Lower lobe of right lung (tissue), 2 donors: ENCODE measurements around the gene SAPCD2. TPM values are rescaled to one million over a fixed set of nuclear protein-coding genes. Genes with fewer than 3 reads are reported as not detected.

Source experiments
- ATAC-seq, 2 donors: fragments of 200-7000 bp; cut with Tn5 transposase; one replicate each; pipeline ENCODE4 v1.9.1; 2020 to 2022; ENCODE audit warnings: mild to moderate bottlenecking in 2 of 2, moderate library complexity in 2 of 2
- DNase-seq: peaks from one replicate; pipeline ENCODE4 v3.0.0-alpha.2; 2020
- H3K27ac ChIP-seq: fragments of 200-600 bp; one replicate; pipeline ENCODE4 v1.8.0; 2022
- H3K27me3 ChIP-seq: fragments of 200-600 bp; one replicate; pipeline ENCODE4 v1.8.0; 2022; ENCODE audit warnings: low read depth
- H3K36me3 ChIP-seq: fragments of 200-600 bp; one replicate; pipeline ENCODE4 v1.8.0; 2022; ENCODE audit warnings: mild to moderate bottlenecking
- H3K4me1 ChIP-seq: fragments of 200-600 bp; one replicate; pipeline ENCODE4 v1.8.0; 2022
- H3K4me3 ChIP-seq: fragments of 200-600 bp; one replicate; pipeline ENCODE4 v1.8.0; 2022; ENCODE audit warnings: mild to moderate bottlenecking
- H3K9me3 ChIP-seq: fragments of 200-600 bp; one replicate; pipeline ENCODE4 v1.8.0; 2022
- CTCF ChIP-seq: fragments of 200-600 bp; IDR thresholded peaks from one replicate; pipeline ENCODE4 v1.8.0; 2022; ENCODE audit warnings: antibody characterized with exemption, mild to moderate bottlenecking
- intact Hi-C: fragments of 100-400 bp; cut with DNase I; formaldehyde crosslinking; loops from one replicate; pipeline ENCODE4 v1.11.0; 2022
- total RNA-seq: library from RNA; stranded (reverse); fragmentation: NEBNext Ultra II Directional; extraction: Animal tissue kit (Norgen Biotek cat#: 25700); gene quantifications from one replicate; pipeline ENCODE4 v1.2.1, GENCODE V29; 2021
- donor health status: DM: no; HTN: yes; CAD: no; lungs with severe emphysema.

The SAPCD2 gene
- total RNA-seq, 1 donor from 2014 or later: 0.86 TPM

DNA sequence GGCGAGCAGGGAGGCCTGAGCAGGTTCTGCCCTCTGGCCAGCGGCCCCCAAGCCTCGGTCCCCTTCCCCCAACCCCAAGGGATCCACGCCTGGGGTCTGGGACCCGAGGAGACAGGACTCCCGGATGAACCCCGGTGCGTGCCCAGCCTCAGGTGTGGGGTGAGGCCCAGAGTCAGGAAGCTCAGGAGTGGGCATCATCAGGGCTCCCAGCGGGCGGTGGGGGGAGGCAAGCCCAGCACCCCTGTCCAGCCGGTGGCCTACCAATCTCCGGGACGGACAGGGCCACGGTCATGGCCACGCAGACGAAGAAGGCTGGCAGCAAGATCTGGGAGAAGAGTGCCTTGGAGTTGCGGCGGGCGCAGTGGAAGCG lies 56.8 kb downstream of the SAPCD2 start:
- TF ChIP-seq CTCF: no peak
- ATAC-seq (no peak), DNase-seq (no peak)
- H3K4me3 ChIP-seq: no peak overlapping the region
- intact Hi-C loops: no loop called here
- H3K27me3 ChIP-seq: no peaks in the 10 kb centered on the region
- H3K4me1 ChIP-seq: no peaks in the 10 kb centered on the region
- H3K27ac ChIP-seq: no peak overlapping the region
- H3K36me3 ChIP-seq: peaks cover 50% of the 10 kb centered on the region
- no peaks in the 10 kb centered on the region for H3K9me3 ChIP-seq

- Histone ChIP-seq H3K4me3 (no peak overlapping the region), H3K4me1 (no peaks in the 10 kb centered on the region), H3K27ac (no peak overlapping the region), H3K9me3 (no peaks in the 10 kb centered on the region), H3K27me3 (no peaks in the 10 kb centered on the region), H3K36me3 (peaks cover 48% of the 10 kb centered on the region)
- TF ChIP-seq CTCF: no peak
- intact Hi-C loops: no loop called here
- ATAC-seq (no peak), DNase-seq (no peak)
Observed at GRCh38 chr9:137012694-137013570, 57.4 kb downstream of the SAPCD2 start.

Other genes with a start within 250 kb of the SAPCD2 start
- 3.5 TPM for gene AJM1, start 228.1 kb downstream of the SAPCD2 start, total RNA-seq
- 93.6 TPM for gene PHPT1, start 221.1 kb downstream of the SAPCD2 start, total RNA-seq
- 13.5 TPM for gene MAMDC4, start 218.2 kb downstream of the SAPCD2 start, total RNA-seq
- 230 TPM for gene EDF1, start 204.2 kb downstream of the SAPCD2 start, total RNA-seq
- 16.5 TPM for gene TRAF2, start 184.0 kb downstream of the SAPCD2 start, total RNA-seq
- gene FBXW5, start 125.8 kb downstream of the SAPCD2 start, total RNA-seq: 83.2 TPM
- gene C8G, start 125.3 kb downstream of the SAPCD2 start, total RNA-seq: 2.2 TPM
- 1.9 TPM for gene LCN12, start 118.3 kb downstream of the SAPCD2 start, total RNA-seq
- gene PTGDS, start 93.1 kb downstream of the SAPCD2 start, total RNA-seq: 225 TPM
- gene LCNL1, start 87.6 kb downstream of the SAPCD2 start, total RNA-seq: 1.9 TPM
- gene PAXX, start 78.1 kb downstream of the SAPCD2 start, total RNA-seq: 45.1 TPM
- 49.3 TPM for gene CLIC3, start 74.0 kb downstream of the SAPCD2 start, total RNA-seq
- 45.0 TPM for gene ABCA2, start 42.3 kb downstream of the SAPCD2 start, total RNA-seq
- 1.1 TPM for gene FUT7, start 38.5 kb downstream of the SAPCD2 start, total RNA-seq
- gene NPDC1, start 24.4 kb downstream of the SAPCD2 start, total RNA-seq: 124 TPM
- gene ENTPD2, start 16.5 kb downstream of the SAPCD2 start, total RNA-seq: 0.62 TPM
- gene UAP1L1, start 7.0 kb upstream of the SAPCD2 start, total RNA-seq: 29.7 TPM
- gene MAN1B1, start 16.4 kb upstream of the SAPCD2 start, total RNA-seq: 41.9 TPM
- gene DPP7, start 44.2 kb upstream of the SAPCD2 start, total RNA-seq: 190 TPM
- gene GRIN1, start 68.6 kb upstream of the SAPCD2 start, total RNA-seq: 0.92 TPM
- gene LRRC26, start 99.5 kb upstream of the SAPCD2 start, total RNA-seq: 1.0 TPM
- gene TMEM210, start 101.5 kb upstream of the SAPCD2 start, total RNA-seq: not detected
- 58.2 TPM for gene ANAPC2, start 118.0 kb upstream of the SAPCD2 start, total RNA-seq
- 57.6 TPM for gene SSNA1, start 118.1 kb upstream of the SAPCD2 start, total RNA-seq
- gene TPRN, start 130.2 kb upstream of the SAPCD2 start, total RNA-seq: 17.8 TPM
- 26.6 TPM for gene TMEM203, start 135.1 kb upstream of the SAPCD2 start, total RNA-seq
- 15.6 TPM for gene NDOR1, start 135.1 kb upstream of the SAPCD2 start, total RNA-seq
- 5.8 TPM for gene RNF208, start 151.7 kb upstream of the SAPCD2 start, total RNA-seq
- 0.59 TPM for gene CYSRT1, start 154.6 kb upstream of the SAPCD2 start, total RNA-seq
- 0.21 TPM for gene RNF224, start 156.9 kb upstream of the SAPCD2 start, total RNA-seq
- not detected for gene SLC34A3, start 160.3 kb upstream of the SAPCD2 start, total RNA-seq
- gene TUBB4B, start 170.7 kb upstream of the SAPCD2 start, total RNA-seq: 208 TPM
- gene STPG3, start 180.7 kb upstream of the SAPCD2 start, total RNA-seq: 0.38 TPM
- gene NELFB, start 184.8 kb upstream of the SAPCD2 start, total RNA-seq: 44.7 TPM
- gene TOR4A, start 207.2 kb upstream of the SAPCD2 start, total RNA-seq: 27.2 TPM
- gene NRARP, start 231.7 kb upstream of the SAPCD2 start, total RNA-seq: 6.5 TPM